Spleen (tissue), 7 donors: ENCODE results near the gene RNASEH2B.

Experiments used
- CTCF ChIP-seq, 11 experiments: fragments of 200-600 bp in 7 of 11; fragments of 450-650 bp in 4 of 11; sonication (generic) in 4 of 11; IDR thresholded peaks in 8 of 11; conservative IDR thresholded peaks in 3 of 11; 1 replicate in 7 of 11; 2 replicates in 4 of 11; pipeline versions ENCODE4 v1.4.0 to v1.8.0; 2016 to 2021; ENCODE audit warnings: antibody characterized with exemption in 11 of 11, inconsistent platforms in 4 of 11, mild to moderate bottlenecking in 1 of 11
- POLR2AphosphoS5 ChIP-seq, 3 donors: sonication (generic); formaldehyde crosslinking; IDR thresholded peaks; one replicate each; pipeline ENCODE4 v1.5.1; 2017; ENCODE audit warnings: antibody characterized with exemption in 3 of 3
- donor health status: DM: no; HTN: no; CAD: no; lungs with moderate emphysema.
- donor health status: DM: no; HTN: no; CAD: no.
- donor health status: DM: no; HTN: no; CAD: no.

- TF ChIP-seq CTCF (IDR thresholded peaks at IDR 0.05 in 8 of 11, conservative IDR thresholded peaks at IDR 0.05 in 3 of 11) (no peak), POLR2AphosphoS5 (IDR thresholded peaks at IDR 0.05) (no peak)
These were observed 88.7 kb downstream of the RNASEH2B start for GRCh38 chr13:50998326-50998725.
